Liver (tissue), 3 donors: Measurements from ENCODE around the gene RNF220.

Experiments used
- CTCF ChIP-seq: fragments of 150-350 bp; IDR thresholded peaks from 2 replicates; pipeline ENCODE4 v1.5.1; 2017; ENCODE audit warnings: improper control_type of control experiment, low read depth, low read length; ENCODE audit not compliant: missing input control
- EGR1 ChIP-seq, 2 donors: IDR thresholded peaks; 2 replicates each; pipeline ENCODE4 v1.6.1; 2016 to 2018; ENCODE audit warnings: antibody characterized with exemption in 2 of 2, low read depth in 2 of 2
- FOXA2 ChIP-seq: IDR thresholded peaks from 2 replicates; pipeline ENCODE4 v1.6.1; 2016; ENCODE audit warnings: antibody characterized with exemption
- GABPA ChIP-seq, 2 donors: IDR thresholded peaks in 1 of 2; conservative IDR thresholded peaks in 1 of 2; 2 replicates each; pipeline ENCODE4 v1.6.1; 2016; ENCODE audit warnings: antibody characterized with exemption in 2 of 2, mild to moderate bottlenecking in 1 of 2, moderate library complexity in 1 of 2
- JUND ChIP-seq, 2 donors: IDR thresholded peaks; 2 replicates each; pipeline ENCODE4 v1.6.1; 2016; ENCODE audit warnings: antibody characterized with exemption in 2 of 2
- RAD21 ChIP-seq, 2 donors: IDR thresholded peaks; 2 replicates each; pipeline ENCODE4 v1.6.1; 2016; ENCODE audit warnings: antibody characterized with exemption in 2 of 2, mild to moderate bottlenecking in 2 of 2
- REST ChIP-seq: IDR thresholded peaks from 2 replicates; pipeline ENCODE4 v1.6.1; 2016; ENCODE audit warnings: antibody characterized with exemption, mild to moderate bottlenecking
- RXRA ChIP-seq, 2 donors: IDR thresholded peaks; 2 replicates each; pipeline ENCODE4 v1.6.1; 2017 to 2018; ENCODE audit warnings: antibody characterized with exemption in 2 of 2, mild to moderate bottlenecking in 1 of 2
- SP1 ChIP-seq: IDR thresholded peaks from 2 replicates; pipeline ENCODE4 v1.6.1; 2018; ENCODE audit warnings: antibody characterized with exemption, mild to moderate bottlenecking
- TAF1 ChIP-seq: conservative IDR thresholded peaks from 2 replicates; pipeline ENCODE4 v1.6.1; 2016; ENCODE audit warnings: antibody characterized with exemption, mild to moderate bottlenecking
- YY1 ChIP-seq: IDR thresholded peaks from 2 replicates; pipeline ENCODE4 v1.6.1; 2016; ENCODE audit warnings: antibody characterized with exemption, mild to moderate bottlenecking
- TF ChIP-seq, protein P1 (sequence below): IDR thresholded peaks from 2 replicates; pipeline ENCODE4 v1.6.1; 2016; ENCODE audit warnings: antibody characterized with exemption
- TF ChIP-seq, protein P2 (sequence below): IDR thresholded peaks from 2 replicates; pipeline ENCODE4 v1.6.1; 2016; ENCODE audit warnings: antibody characterized with exemption
- TF ChIP-seq, protein P3 (sequence below): IDR thresholded peaks from 2 replicates; pipeline ENCODE4 v1.6.1; 2016; ENCODE audit warnings: antibody characterized with exemption
- donor health status: healthy.
- donor health status: healthy.

- TF ChIP-seq, protein P1, sequence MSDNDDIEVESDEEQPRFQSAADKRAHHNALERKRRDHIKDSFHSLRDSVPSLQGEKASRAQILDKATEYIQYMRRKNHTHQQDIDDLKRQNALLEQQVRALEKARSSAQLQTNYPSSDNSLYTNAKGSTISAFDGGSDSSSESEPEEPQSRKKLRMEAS: no peak
- TF ChIP-seq CTCF (peak; percentile 65), EGR1 (IDR thresholded peaks at IDR 0.05; ENCODE audit: low read depth in 2 of 2) (no peak), RAD21 (IDR thresholded peaks at IDR 0.05) (peak; percentile 84 to 91), TAF1 (no peak), YY1 (no peak), REST (no peak), SP1 (no peak), RXRA (IDR thresholded peaks at IDR 0.05) (no peak), FOXA2 (no peak), GABPA (IDR thresholded peaks at IDR 0.05 in 1 of 2, conservative IDR thresholded peaks at IDR 0.05 in 1 of 2) (no peak), JUND (IDR thresholded peaks at IDR 0.05) (no peak)
- TF ChIP-seq, protein P2, sequence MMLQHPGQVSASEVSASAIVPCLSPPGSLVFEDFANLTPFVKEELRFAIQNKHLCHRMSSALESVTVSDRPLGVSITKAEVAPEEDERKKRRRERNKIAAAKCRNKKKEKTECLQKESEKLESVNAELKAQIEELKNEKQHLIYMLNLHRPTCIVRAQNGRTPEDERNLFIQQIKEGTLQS: no peak
- TF ChIP-seq, protein P3, sequence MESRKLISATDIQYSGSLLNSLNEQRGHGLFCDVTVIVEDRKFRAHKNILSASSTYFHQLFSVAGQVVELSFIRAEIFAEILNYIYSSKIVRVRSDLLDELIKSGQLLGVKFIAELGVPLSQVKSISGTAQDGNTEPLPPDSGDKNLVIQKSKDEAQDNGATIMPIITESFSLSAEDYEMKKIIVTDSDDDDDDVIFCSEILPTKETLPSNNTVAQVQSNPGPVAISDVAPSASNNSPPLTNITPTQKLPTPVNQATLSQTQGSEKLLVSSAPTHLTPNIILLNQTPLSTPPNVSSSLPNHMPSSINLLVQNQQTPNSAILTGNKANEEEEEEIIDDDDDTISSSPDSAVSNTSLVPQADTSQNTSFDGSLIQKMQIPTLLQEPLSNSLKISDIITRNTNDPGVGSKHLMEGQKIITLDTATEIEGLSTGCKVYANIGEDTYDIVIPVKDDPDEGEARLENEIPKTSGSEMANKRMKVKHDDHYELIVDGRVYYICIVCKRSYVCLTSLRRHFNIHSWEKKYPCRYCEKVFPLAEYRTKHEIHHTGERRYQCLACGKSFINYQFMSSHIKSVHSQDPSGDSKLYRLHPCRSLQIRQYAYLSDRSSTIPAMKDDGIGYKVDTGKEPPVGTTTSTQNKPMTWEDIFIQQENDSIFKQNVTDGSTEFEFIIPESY: no peak
Observed at GRCh38 chr1:44377925-44378784, 26.9 kb upstream of the RNF220 start.
